Uterus (tissue), 2 donors: ENCODE data around the gene TMEM131.

ENCODE experiments used
- POLR2A ChIP-seq, 2 donors: fragments of 450-650 bp; IDR thresholded peaks; one replicate each; pipeline ENCODE4 v1.6.1; 2016; ENCODE audit warnings: antibody characterized with exemption in 2 of 2, mild to moderate bottlenecking in 1 of 2, moderate library complexity in 1 of 2
- TF ChIP-seq, protein P1 (sequence below), 4 experiments: fragments of 200-600 bp in 2 of 4; fragments of 450-650 bp in 2 of 4; sonication (generic) in 2 of 4; IDR thresholded peaks; one replicate each; pipeline ENCODE4 v1.5.1; 2016 to 2019; ENCODE audit warnings: antibody characterized with exemption in 4 of 4, mild to moderate bottlenecking in 2 of 4, moderate library complexity in 1 of 4

DNA sequence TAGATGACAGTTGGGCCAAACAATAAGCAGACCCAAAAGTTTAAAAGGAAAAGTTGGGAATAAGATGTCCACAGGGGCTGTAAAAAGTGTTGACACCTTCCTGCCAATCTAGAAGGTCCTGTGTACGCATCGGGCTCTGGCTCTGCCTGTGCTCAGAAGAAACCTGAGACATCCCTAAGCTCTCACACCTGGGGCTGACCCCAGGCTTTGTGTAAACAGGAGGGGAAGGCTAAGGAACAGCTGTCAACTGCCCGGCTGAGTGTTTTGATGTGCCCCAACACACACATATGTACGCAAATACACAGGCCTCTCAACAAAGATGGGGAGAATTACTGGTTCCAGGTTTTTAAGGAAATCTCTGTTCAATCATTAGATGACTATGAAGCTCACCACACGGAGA lies 59.5 kb downstream of the TMEM131 start:
- TF ChIP-seq, protein P1, sequence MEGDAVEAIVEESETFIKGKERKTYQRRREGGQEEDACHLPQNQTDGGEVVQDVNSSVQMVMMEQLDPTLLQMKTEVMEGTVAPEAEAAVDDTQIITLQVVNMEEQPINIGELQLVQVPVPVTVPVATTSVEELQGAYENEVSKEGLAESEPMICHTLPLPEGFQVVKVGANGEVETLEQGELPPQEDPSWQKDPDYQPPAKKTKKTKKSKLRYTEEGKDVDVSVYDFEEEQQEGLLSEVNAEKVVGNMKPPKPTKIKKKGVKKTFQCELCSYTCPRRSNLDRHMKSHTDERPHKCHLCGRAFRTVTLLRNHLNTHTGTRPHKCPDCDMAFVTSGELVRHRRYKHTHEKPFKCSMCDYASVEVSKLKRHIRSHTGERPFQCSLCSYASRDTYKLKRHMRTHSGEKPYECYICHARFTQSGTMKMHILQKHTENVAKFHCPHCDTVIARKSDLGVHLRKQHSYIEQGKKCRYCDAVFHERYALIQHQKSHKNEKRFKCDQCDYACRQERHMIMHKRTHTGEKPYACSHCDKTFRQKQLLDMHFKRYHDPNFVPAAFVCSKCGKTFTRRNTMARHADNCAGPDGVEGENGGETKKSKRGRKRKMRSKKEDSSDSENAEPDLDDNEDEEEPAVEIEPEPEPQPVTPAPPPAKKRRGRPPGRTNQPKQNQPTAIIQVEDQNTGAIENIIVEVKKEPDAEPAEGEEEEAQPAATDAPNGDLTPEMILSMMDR (IDR thresholded peaks at IDR 0.05) = no peak
- no peak for TF ChIP-seq POLR2A (IDR thresholded peaks at IDR 0.05)
